Activated T-helper 1 cell treated with Interleukin-2 at 50 U/mL for 16 hours (primary cell): Measurements from ENCODE around the gene SETD7.
A peak's percentile ranks its signal among the peaks of the same experiment; 100 is the strongest.

ENCODE experiments used
- DNase-seq: peaks from one replicate; pipeline ENCODE4 v3.0.0-alpha.2; 2020; ENCODE audit warnings: low read depth

SETD7 gene

DNA sequence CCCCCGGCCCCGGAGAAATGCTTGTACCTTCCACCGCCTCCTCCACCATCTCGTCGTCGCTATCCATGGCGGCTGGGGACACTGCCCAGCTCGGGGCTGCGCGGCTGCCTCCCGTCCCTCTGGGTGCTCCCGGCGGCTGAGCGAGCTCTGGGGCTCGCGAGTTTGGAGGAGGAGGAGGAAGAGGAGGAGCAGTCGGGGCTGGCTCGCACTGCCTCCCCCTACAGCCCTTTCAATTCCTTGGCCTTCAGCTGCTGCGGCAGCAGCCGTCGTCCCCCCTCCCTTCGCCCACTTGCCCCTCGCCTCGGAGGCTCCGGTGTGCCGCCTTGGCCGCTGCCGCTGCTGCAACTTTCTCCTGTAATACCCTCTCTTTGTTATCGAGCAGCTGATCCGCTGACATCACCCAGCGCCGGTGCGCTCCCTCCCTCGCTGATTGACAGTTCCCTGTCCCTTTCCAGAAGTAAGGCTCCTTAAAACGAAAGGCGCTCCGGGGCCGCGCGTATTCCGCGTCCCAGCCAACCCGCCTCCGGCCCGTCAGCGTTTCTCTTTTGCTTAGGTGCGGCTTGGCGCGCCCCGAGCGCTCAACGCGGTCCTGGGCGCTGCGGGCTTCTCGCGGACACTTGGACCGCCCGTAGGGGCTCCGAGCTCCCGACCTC lies at the start of gene SETD7:
SETD7 (minus strand) TSS at position 149 of the 653 bp plus-strand sequence; CDS start at position 67, 82 bp downstream.
- DNase-seq: peak; percentile 34

DNA sequence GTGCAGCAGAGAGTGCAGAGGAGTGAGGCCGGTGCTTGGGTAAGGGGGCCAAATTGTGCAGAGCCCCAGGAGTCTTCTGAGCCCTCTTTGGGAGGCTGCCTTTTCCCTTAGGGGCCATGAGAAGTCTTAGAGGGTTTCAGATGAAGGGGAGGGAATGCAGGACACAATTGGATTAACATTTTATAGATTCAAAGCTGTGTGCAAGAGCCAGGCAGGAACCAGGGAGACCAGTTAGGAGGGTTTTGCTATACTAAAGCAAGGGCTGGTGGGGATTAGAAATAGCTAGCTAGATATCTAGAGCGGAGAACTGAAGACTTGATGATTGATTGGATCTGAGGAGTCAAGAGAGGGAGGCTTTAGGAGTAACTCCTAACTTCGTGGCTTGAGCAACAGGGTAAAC lies 49.5 kb upstream of the SETD7 start:
- DNase-seq: no peak

DNA sequence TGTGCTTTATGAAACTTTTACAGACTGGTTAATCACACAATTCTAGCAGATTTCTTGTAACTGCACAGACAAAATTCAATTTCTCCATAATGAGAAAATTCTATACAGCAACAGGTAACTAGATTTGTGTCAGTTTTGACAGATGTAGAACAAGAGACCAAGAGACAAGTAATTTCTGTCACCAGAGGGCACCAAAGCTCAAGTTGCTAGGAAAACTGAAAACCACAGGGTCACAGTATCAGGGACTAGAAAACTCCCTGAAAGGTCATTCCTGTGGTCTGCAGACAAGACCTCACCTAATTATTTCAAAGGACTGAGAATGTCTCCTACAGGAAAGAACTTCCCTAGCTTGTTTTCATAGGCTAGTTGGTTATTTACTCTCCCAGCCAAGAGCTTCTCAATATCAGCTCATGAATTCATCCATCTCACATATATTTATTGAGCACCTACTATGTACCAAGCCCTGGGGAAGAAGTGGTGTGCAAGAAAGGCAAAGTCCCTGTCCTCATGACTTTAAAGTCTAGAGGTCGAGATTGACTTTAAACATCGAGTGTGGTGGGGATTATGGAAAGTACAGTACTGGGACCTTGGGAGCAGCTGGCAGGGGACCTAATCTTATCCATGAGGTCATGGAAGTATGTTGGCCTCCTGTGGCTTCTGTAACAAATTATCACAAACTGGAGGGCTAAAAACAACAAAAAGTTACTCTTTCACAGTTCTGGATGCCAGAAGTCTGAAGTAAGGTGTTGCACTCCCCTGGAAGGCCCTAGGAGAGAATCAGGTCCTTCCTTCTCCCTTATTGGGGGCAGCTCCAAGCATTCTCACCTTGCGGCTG lies 47.8 kb upstream of the SETD7 start:
- no peak for DNase-seq

DNA sequence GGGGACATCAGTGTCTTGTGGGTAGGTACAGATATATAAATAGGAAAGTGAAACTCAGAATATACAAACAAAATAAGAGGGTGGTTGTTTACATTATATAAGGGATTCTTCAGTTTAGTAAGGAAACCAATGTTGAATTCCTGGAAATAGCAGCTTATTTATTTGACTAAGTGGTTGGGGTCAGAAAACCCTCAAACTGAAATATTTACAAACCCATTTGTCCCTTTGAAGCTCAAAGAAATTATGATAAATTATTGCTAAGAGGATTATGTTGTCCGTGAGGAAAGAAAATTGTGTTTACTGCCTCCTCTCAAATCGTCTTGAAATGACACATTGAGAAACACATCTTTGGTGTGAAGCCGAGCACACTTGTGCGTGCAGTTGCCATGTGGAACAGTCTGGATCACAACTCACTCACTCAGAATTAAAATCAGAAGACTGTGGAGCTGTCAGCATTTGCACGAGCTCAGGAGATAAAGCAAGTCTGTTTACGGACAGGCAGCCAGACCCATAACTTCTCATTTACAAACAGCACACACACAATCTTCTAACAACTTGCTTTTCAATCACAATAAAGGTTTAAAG lies 46.8 kb upstream of the SETD7 start:
- no peak for DNase-seq

DNA sequence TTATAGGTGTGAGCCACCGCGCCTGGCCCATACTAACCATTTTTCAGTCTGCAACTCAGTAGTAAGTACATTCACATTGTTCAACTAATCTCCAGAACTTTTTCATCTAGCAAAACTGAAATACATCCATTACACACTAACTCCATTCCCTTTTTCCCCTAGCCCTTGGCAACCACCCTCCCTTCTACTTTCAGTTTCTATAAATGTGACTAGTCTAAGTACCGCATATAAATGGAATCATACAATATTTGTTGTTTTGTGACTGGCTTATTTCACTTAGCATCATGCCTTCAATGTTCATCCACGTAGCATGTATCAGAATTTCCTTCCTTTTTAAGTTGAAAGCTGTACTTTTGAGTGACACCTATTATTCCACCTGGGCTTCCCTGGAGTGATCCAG lies 44.6 kb upstream of the SETD7 start:
- DNase-seq: no peak

DNA sequence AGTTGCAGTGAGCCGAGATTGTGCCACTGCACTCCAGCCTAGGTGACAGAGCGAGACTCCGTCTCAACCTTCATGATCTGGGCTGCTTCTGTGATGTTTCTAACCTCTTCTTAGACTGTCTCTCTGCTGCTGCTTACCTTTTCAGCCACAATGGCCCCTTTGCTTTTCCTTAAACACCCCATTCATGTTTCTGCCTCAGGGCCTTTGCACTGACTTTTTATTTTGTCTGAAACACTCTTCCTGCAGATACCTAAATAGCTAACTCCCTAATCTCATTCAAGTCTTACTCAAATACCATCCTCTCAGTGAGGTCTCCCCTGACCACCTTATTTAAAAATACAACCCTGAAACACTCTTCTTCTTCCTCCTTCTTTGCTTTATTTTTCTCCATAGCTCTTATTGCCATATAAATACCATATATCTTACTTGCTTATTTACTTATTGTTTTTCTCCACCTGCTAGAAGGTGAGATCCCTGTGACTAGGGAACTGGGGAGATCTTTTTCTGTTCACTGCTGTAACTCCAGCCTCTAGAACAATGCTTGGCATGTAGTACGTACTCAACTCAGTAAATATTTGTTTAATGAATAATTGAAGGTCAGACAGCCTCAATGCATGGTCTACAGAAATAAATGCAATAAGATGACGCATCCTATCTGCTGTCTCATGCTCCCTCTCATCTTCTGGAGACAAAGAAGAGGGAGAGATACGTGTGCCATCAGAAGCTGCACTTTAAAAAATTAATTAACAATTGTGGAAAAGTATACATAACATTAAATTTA lies 43.8 kb upstream of the SETD7 start:
- DNase-seq: no peak

DNA sequence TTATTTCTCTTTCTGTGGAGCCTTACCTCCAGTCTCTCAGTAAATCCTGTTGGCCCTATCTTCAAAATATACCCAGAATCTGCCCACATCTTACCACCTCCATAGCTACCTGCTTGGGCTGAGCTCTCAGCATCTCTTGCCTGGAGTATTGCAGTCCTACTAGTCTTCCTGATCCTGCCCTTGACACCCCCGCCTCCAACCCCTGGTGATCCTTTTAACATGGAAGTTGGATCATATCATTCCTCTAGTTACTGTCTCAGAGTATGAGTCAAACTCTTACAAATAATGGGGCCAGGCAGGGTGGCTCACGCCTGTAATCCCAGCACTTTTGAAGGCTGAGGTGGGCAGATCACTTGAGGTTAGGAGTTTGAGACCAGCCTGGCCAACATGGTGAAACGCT lies 43.1 kb upstream of the SETD7 start:
- DNase-seq: no peak

DNA sequence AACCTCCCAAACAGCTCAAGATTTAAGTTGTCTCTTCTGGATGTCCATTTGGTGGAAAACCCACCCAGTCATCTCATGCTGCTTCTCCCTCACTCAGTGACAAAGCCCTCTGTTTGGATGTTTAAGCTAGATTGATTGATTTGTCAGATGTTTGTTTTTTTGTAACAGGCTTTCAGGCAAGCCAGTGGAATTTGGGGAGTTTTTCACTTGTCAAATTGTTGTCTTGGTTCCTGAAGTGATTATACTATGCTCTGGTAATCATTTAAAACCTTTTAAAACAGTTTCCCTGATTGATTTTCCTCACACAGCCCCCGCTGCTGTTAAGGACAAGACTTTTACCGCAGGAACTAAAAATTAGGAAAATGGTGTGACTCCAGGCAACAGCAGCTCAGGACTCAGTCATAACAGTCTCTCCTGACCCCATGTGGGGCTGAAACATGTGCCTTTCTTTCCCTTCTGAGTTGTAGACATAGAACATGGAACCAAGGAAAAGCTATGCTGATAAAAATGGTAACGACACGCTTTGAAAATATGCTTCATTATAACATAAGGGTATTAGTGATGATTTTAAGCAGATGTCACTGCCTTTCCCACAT lies 40.8 kb upstream of the SETD7 start:
- DNase-seq: no peak

DNA sequence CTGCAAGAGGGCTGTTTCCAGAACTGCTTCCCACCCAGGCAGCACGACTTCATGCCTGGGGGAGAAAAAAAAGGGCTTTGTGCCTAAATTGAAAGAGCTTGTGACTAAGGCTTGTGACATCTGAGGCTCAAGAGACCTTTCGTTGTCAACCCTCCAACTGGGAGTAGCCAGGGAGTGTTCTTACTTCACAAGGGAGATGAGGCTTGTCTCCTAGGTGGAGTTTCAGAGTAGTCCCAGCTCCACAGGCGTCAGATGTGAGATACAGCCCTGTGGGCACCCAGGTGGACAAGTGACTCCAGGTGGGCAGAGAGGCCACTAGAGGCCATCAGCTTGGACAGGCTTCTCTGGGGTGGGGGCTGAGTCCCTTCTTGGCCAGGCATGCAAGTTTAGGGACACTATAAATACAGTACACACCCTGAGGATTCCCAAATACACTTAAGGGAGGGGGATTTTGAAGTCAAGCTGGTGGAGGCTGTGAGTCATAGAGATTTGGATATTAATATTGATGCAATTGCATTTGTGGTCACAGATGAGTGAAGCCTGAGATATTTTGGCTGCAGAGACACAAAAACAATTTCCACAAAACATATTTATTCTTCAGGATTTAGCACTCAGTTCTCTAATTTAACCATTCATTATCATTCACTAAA lies 40.1 kb upstream of the SETD7 start:
- no peak for DNase-seq

DNA sequence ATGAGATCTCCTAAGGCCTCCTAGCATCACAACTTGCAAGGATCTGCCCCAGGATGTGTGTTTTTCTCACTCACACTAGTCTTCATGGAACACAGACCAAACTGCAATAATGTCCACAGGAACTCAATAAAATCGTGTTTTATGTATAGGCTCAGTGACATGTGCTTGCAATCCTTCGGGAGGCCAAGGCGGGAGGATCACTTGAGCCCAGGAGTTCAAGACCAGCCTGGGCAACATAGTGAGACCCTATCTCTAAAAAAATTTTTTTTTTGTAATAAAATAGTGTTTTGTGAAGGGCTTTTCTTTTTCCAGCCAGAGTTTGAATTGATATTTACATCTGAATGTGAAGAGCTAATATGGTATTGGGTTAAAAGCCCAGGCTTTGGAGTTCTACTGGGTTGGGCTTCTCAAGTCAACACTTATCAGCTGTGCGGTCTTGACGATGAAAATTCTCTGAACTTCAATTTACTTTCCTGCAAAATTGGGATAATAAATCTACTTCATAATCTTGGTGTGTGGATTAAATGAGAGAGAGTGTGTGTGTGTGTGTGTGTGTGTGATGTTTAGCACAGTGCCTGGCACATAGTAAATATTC lies 38.7 kb upstream of the SETD7 start:
- DNase-seq: no peak

DNA sequence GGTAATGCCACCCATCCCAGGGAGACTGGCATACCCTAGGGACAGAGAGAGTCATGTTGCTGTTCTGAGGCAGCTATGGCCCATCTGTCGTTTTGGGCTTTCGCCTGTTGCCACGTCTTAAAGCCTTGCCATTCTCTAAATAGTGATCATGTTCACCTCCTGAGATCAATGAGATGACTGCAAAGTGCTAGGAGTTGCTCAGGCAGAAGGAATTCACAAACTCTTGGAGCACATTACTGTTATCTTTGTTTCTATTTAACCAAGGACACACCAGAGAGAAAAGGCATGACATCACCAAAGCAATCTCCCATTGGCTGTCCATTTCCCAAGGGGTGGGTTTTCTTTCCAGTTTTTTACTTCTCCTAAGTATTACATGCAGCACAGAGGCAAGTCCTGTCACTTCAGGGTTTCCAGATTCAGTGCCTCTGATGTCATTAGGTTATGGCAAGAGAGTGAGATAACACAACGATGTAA lies 37.1 kb upstream of the SETD7 start:
- DNase-seq: no peak

DNA sequence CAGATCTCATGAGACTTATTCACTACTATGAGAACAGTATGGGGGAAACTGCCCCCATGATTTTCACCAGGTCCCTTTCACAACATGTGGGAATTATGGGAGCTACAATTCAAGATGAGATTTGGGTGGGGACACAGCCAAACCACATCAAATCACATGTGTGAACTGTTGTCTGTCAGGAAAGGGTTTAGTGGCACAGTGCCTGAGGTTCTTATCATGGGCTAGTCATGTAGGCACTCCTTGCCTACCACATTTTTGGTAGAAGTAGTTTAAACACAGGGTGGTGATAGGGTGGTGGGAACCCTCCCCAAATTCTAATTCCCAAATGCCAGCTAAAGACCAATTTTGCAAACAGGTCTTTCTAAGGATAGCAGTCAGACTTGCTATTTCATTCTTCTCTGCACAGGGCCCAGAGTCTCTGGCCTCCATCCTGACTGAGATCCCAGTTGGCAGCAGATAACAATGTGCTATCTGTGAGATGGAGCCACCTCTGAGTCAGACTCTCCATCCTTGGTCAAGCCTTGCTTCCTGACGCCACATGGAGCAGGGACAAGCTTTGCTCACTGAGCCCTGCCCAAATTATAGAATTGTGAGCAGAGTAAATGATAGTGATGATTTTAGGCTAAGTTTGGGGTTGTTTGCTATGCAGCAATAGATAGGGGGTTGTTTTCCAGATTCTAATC lies 33.5 kb upstream of the SETD7 start:
- DNase-seq: no peak

DNA sequence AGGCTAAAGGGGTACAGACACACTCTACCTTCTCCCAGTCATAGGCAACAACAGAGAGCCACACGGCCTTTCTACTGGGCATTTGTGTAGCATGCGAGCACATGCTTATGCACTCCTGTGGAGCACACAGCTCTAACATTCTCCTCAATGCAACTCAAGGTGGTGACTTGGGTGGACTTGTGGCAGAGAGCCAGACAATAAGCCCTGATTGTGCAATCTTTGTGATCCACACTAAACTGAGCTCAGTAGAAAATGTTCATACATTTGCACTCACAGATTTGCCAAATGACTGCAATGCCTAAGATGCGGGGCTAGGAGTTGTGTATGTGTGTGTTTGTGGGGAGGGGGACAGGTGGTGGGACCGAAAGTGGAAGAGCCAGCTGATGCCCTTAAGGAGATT lies 31.4 kb upstream of the SETD7 start:
- no peak for DNase-seq

DNA sequence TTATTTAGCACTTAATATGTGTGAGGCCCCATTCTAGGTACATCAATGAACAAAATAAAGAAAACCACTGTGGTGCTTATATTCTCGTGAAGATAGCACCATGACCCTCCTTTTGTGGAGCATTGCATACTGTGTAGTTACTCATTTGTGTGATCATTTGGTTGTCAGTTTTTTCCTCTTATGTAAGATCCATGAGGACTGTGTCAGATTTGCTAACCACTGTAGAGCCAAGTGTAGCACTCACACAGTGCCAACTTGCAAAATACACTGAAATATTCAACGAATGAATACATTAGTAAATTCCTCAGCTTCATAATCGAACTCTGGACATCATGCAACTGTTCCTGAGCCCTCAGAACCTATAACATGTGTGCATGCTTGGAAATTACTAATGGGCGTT lies 29.5 kb upstream of the SETD7 start:
- no peak for DNase-seq

DNA sequence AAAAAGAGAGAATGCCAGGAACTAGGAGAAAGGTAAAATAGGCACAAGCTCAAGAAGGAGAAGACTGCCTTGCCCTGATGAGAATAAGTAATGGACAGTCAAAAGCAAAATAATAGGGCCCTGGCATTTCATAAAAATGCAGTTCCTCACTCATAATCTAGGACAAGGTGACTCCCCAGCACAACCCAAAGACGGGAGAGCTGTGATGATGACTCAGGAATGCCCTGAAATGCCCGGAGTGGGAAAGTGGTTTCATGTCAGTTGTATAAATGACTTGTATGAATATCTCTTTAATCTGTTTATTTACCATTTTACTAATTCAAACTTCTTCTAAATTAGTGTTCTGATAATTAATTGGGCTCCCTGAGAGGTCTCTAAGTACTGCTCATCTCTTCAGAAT lies 28.8 kb upstream of the SETD7 start:
- DNase-seq: no peak

DNA sequence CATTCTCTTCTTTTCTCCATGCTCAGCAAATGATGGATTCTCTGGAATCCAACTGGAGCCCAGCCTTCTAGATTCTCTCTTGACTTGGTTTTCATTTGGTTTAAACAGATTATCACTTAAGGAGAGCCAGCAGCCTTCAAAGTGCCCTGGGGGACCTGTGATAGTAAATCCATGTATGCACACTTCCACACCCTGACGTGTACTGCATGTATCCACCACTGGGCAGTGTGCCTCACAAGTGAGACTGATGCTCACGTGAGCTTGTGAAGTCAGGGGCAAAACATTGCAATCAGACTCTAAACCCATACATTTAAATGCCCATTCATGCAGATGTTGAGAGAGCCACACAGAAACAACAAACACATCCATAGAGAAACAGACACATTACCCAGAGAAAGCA lies 28.0 kb upstream of the SETD7 start:
- DNase-seq: no peak

DNA sequence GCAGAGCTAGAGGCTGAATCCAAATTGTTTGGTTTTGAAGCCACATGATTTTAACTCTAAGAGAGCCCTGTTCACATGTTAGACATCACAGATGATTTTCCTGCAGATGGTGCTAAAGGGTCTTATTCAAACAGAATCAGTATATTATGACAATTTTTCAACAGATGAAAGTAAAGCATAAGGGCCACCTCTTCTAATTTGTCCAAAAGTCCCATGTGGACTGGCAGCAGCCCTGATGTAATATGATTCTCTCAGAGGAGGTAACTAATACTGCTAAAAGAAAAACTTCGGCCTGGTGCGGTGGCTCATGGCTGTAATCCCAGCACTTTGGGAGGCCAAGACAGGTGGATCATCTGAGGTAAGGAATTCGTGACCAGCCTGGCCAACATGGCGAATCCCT lies 26.0 kb upstream of the SETD7 start:
- DNase-seq: no peak

DNA sequence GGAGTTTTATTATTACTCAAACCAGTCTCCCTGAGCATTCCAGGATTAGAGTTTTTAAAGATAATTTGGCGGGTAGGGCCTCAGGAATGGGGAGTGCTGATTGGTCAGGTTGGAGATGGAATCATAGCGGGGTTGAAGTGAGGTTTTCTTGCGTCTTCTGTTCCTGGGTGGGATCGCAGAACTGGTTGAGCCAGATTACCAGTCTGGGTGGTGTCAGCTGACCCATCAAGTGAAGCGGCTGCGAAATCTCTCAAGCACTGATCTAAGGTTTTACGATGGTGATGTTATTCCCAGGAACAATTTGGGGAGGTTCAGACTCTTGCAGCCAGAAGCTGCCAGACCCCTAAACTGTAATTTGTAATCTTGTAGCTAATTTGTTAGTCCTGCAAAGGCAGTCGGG lies 25.1 kb upstream of the SETD7 start:
- no peak for DNase-seq

DNA sequence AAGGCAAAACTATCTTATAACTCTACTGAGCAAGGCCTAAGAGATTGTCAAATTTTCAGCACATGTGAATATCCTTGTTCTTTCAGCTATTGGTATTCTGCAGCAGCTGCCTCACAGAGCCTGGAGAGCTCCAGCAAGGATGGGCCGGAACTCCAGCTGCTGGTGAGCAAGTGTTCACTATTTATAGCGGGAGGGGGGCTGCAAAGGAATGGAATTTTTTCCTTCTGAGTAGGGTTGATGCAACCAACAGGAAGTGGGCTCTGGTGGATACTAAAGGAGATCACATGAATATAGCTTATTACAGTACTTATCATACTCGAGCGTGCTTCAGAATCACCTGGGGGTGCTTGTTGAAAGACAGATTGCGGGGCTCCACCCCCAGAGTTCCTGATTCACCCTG lies 20.2 kb upstream of the SETD7 start:
- no peak for DNase-seq

DNA sequence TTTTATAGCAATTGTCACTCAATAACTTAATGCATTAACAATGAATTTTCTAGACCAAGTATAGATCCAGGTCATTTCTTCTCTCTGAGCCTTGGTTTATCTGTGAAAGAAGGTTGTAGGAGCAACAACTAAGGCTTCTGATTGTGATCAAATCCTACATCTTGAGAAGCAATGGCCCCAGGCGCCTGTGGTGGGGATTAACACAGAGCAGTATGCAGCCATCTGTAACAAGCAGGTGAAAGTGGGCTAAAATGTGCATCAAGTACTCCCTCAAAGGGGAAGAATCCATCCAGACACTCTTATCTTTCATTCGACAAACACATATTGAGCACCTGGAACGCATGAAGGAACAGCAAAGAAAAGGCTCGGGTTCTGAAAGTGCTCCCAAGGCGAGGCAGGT lies 19.1 kb upstream of the SETD7 start:
- no peak for DNase-seq

DNA sequence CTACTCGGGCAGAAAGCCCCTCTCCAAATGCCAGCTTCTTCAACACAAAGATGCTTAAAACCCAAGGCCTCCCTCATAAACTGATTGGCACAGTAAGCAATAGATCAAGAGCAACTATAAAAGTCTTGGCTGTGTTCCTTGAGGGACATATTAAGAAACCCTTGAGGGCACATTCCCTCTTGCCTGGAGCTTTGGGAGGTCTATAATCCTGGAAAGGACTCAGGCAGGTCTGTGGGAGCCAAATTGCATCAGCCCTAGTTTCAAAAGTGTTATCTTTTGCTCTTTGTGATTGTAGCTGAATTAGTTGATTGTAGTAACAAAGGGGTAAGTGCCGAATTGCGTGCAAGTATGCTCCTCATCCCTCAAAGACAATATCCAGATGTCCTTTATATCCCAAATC lies 18.6 kb upstream of the SETD7 start:
- DNase-seq: no peak
